Measurements from ENCODE around the gene ALDH1A1.

ALDH1A1 gene

DNA sequence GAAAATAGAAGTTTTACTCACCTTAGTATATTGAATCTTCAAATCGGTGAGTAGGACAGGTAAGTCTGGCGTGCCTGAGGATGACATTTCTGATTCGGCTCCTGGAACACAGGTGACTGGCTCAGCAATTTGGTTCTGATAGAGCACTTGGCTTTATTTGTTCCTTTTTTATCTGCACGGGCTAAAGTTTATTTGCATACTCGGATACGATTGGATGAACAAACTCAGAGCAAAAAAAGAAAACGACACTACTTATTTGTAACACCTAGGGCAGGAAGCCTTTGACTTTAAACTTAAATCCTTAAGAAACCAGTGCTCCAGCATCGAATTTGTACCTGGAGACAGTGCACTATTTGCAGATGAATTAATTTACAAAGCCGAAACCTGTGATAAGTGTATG, at the start of gene ALDH1A1:
TSS of gene ALDH1A1 (minus strand) at position 140 of the 400 bp plus-strand sequence. CDS start at position 87, 53 bp downstream.
- DNase-seq, result no peak

DNA sequence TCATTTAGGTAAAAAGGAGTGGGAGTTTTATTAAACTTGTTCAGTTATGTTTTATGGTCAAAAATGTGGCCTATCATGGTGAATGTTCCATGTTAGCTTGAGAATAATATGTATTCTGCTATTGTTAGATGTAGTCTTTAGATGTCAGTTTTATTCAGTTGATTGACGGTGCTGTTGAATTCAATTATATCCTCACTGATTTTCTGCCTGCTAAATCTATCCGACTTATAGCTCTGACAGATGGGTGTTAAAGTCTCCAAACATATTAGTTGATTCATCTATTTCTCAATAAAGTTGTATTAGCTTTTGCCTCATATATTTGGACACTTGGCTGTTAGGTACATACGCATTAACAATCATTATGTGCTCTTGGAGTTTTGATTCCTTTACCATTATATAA, 49.0 kb upstream of the ALDH1A1 start:
- no peak for DNase-seq

GRCh38 chr9:72998363-72998762, 45.5 kb upstream of the ALDH1A1 start:
- no peak for DNase-seq

GRCh38 chr9:72997387-72997995, 44.6 kb upstream of the ALDH1A1 start:
- no peak for DNase-seq

DNA sequence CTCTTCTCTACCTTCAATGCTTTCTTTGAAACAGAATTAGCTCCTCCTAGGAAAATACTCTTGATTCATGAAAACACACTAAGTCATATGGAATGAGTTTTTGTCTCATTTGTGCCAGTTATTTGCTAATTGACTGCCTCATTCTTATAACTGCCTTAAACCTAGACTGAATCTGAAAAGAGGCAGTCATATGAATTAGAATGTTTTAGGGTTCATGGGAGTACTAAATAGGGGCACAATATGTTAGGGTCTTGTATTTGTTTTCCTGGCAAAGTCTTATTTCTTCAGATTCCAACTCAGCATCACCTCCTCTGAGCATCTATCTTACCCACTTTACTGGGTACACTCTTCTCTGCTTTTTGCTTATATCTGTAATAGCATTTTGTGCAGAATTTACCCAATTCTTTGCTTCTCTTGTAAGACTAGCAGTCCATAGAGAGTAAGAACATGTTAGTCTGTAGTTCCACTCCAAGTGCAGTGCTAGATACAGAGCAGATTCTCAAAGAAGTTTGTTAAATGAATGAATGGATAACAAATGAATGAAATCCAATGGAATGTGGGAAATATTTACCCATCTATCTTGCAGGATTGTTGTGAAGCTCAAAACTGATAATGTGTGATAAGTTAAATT, 43.9 kb upstream of the ALDH1A1 start:
- DNase-seq, result no peak

- DNase-seq, result no peak
Observed at GRCh38 chr9:72996114-72996513, 43.3 kb upstream of the ALDH1A1 start.

GRCh38 chr9:72995131-72996024, 42.5 kb upstream of the ALDH1A1 start:
- no peak for DNase-seq

DNA sequence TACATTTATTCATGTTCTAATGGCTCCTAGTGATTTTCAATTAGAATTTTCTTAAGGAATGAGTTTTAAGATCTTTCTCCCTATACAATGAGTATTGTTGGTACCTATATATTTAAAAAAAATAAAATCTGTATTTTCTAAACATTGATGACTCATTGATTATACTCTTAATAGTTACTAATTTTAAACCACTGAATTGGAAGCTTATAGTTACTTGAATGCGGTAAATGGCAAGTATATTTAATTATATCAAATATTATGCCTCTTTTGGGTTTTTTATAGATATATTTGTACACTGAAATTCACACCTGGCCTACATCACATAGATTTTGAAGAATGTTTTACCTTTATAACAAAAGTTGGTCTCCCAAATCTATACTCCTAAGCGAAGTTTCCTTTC, 38.9 kb upstream of the ALDH1A1 start:
- no peak for DNase-seq

- no peak for DNase-seq
Observed at GRCh38 chr9:72990397-72991182, 37.7 kb upstream of the ALDH1A1 start.

GRCh38 chr9:72986522-72987116, 33.8 kb upstream of the ALDH1A1 start:
- no peak for DNase-seq

DNA sequence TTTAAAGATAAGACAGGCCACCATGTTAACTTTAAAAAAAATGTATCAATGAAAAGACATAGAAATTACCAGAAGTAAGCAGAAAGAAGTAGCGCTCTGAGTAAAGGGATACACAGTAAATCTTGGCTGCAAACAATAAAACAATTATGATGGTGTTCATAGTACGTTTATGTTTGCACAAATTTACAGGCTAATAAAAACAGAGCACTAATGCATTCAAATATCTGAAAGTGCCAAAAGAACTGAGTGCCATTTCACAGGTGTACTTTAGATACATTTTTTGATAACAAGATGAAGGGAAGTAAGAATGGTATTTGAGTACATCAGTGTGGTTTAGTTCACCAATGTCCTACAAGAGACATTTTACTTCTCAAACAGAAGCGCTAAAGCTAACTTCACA, 32.9 kb upstream of the ALDH1A1 start:
- DNase-seq, result no peak

DNA sequence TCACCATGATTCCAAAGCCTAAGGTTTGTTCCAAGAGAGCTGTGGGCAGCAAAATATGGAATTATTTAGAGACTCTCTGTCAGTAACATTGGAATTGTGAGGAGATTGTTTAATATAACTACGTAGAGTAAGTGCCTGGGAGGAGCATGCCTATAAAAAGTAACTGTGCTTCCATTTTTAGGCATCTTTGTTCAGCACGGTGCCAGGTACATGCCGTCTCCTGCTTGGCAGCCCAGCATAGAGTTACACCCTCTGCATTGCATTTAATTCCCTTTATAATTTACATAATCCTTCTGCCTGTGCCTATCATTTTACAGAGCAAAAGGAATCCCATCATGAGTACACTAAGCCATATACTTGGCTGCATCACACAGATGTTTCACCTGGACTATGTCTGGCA, 32.1 kb upstream of the ALDH1A1 start:
- no peak for DNase-seq

DNA sequence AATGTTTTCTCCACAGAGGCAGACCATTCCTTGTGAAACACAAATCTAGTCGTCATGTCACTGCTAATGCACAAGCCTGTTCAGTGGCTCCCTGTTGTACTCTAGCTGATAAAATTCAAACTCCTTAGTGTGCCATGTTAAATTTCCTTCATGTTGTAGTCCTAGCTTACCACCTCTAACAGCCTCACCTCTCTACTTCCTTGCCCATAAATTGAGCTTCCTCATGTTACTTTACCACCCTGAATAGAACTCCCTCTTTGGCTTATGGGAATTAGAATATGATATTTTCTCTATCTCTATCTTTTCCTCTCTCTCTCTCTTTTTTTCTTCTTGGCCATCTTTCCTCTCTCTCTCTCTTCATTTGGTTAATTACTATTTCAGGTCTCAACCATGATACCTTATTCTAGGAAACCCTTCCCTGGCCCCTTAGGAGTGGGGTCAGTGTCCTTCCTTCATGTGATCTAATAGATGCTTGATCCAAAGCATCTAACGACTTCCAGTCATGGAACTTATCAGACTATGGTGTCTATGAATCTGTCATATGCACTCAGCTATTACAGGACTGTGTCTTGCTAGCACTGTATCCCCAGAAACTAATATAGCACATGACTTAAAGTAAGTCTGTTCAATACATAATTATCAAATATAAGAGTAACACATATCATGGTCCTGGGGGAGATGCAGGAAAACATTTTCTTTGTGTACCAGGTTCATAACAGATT, 31.5 kb upstream of the ALDH1A1 start:
- no peak for DNase-seq

DNA sequence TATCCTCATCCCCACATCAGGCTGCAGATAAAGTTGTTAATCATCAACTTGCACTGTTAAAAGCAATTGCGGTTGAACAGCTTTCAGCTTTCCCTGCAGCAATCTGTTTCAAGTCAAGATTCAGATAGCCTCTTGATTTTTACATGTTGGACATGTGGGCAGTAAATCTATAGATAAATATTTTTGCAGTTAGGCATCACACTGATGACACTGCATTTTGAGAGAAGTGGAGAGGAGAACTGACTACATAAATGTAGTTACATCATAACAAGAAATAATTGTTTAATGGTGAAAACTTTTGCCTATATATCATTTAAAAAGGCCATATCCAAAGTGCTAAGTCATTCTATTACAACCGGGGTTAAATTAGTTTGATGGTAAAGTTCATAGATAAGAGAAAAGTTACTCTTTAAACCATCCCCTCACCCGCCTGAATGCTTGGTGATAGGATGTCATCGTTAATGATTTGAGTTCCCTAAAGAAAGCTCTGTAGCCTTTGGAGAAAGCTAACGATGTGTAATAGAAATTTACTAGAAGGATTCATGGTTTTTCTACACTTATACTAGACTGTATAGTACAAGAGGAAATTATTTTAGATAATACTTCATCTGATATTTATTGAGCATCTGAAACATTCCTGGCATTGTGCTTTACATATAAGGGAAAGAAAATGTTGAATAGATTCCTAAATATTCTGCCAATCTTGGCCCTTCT, 30.8 kb upstream of the ALDH1A1 start:
- no peak for DNase-seq

DNA sequence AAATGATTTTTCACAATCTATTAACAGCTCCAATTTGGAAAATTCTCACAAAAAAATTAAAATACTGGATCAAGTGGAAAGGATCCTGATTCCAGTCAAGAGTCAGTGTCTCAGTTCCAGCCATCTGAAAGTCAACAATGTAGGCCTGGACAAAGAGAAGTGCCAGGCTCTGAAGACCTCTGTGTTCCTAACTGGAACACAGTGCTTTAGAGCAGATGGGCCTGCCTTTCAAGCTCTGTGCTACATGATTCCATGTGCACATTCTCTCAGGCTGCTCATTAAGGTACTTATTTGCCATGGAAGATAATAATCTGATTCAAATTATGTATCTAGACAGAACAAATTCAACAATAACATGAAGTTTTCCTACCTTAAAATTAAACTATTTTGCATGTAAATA, 30.2 kb upstream of the ALDH1A1 start:
- no peak for DNase-seq

DNA sequence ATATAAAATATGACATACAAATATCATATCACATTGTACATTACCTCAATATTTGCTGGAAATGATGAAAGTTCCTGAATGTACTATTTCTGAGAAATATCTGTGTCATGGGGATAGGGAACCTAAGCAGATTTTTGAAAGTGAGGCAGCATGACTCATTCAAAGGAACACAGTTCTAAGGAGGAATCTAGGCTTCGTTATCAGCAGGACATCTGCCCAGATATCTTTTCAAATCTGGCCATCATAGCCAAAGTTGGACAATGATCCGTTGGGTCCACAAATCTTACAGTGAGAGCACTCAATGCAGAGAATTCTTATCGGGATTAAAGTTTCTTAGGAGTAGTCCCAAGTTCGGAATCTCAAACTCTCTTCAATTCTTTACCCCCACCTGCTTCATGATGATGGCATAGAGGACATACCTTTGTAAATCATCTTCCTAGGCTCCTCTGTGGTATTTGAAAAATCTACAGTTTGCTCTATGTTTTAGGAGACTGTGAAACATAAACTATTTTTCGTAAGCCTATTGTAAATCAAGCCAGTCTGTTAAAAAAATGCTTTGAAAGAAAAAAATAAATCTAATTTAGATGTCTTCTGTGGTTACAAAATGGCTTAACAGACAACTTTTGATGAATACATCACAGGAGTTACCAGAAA, 29.4 kb upstream of the ALDH1A1 start:
- no peak for DNase-seq

DNA sequence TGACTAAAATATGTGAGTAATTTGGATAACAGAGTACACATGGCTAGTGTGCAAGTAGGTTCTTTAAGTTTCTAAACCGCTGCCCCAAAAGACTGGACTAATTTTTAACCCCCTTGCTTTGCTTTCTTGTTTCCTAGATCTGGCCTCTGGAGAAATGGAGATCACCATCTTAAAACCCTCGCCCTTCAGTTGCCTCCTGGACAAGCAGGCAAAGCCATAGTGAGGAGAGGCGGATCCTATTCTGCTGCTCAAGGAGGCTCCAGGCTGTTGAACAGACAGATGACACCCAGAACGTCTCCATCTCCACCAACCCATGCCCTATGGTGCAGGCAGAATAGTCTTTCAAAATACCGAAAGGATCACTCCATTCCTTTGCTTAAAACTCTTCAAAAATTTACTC, 28.6 kb upstream of the ALDH1A1 start:
- no peak for DNase-seq

DNA sequence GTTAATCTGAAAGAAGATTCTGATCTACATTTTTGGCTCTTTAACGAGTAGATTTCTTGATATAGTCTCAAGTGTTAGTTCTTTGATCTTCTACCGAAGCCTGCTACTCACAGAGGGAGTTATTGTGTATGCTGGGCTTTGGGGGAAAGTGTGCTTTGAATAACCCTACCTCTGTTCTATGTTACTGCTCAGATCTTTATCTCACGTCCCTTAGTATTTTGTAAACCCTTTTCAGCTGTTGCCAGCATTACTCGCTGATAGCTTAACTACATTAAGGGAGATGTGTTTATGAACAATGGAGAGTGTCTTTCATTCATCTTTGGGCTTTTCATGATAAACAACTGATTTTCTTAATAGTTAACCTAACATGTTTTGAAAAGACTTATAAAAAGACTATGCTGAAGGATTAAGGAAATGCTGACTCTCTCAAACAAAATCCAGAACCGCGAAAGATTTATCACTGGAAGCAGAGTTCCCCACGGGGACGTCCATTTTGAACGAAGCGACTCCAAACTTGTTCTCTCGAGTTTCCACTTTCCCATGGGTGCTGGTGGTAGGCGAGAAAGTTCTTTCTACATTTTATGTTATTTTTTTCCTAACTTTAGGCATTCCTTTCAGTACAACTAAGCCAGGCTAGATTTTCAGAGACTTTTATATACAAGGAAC, 27.9 kb upstream of the ALDH1A1 start:
- DNase-seq, result no peak

GRCh38 chr9:72980183-72980582, 27.3 kb upstream of the ALDH1A1 start:
- no peak for DNase-seq

Data from hypothalamus (tissue), 51 donors.